Urinary bladder (tissue), 4 donors: ENCODE results near the gene HMCN2. TPM values are rescaled to one million over a fixed set of nuclear protein-coding genes. Genes with fewer than 3 reads are reported as not detected.

Experiments
- DNase-seq: peaks from one replicate; pipeline ENCODE4 v3.0.0-alpha.2; 2015; ENCODE audit errors: extremely low spot score
- H3K27ac ChIP-seq: one replicate; pipeline ENCODE4 v1.5.1; 2013; ENCODE audit warnings: low read depth, mild to moderate bottlenecking, moderate library complexity
- H3K36me3 ChIP-seq: one replicate; pipeline ENCODE4 v1.6.1; 2013; ENCODE audit warnings: mild to moderate bottlenecking, moderate library complexity; ENCODE audit not compliant: insufficient read depth
- H3K4me1 ChIP-seq: one replicate; pipeline ENCODE4 v1.6.1; 2013; ENCODE audit warnings: mild to moderate bottlenecking, moderate library complexity; ENCODE audit not compliant: insufficient read depth
- H3K4me3 ChIP-seq: one replicate; pipeline ENCODE4 v1.5.1; 2013; ENCODE audit warnings: low read depth, low read length
- WGBS: extraction: QIAGEN DNeasy Blood & Tissue Kit; methylation state at CpG from one replicate; pipeline ENCODE4 v1.1.7; 2013; 5-methylcytosine and 5-hydroxymethylcytosine counted together
- polyA plus RNA-seq: library from polyadenylated mRNA; stranded (reverse); fragments of 200-250 nt; gene quantifications from one replicate; pipeline ENCODE4 v1.2.3, GENCODE V29; 2013
- total RNA-seq: library from RNA; depleted of rRNA; stranded (reverse); fragments of >200 nt; gene quantifications from one replicate; pipeline ENCODE4 v1.2.3, GENCODE V29; 2014
- donor health status: healthy with polysubstance abuse.
- donor health status: healthy.

The HMCN2 gene
- total and polyA plus RNA-seq, 2 donors: 14.6 to 15.9 TPM

DNA sequence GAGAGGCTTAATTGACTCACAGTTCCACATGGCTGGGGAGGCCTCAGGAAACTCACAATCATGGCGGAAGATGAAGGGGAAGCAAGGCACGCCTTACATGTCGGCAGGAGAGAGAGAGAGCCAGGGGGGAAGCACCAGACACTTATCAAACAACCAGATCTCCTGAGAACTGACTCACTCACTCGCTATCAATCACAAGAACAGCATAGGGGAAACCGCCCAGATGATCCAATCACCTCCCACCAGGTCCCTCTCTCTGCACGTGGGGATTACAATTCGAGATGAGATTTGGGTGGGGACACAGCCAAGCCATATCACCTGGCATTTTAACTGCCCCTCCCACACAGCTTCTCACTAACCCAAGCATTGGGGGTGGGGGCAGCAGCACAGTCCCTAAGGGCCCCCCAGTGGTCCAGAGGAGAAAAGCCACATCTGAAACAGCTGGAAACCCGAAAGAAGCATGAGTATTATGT is 103.1 kb downstream of the HMCN2 start:
- no peaks in the 10 kb centered on the region for H3K36me3 ChIP-seq
- H3K4me3 ChIP-seq: no peak overlapping the region
- WGBS: 56% methylated on average over 8 of the region's 8 CpGs
- H3K27ac ChIP-seq: no peak overlapping the region
- DNase-seq: no peak
- no peaks in the 10 kb centered on the region for H3K4me1 ChIP-seq

DNA sequence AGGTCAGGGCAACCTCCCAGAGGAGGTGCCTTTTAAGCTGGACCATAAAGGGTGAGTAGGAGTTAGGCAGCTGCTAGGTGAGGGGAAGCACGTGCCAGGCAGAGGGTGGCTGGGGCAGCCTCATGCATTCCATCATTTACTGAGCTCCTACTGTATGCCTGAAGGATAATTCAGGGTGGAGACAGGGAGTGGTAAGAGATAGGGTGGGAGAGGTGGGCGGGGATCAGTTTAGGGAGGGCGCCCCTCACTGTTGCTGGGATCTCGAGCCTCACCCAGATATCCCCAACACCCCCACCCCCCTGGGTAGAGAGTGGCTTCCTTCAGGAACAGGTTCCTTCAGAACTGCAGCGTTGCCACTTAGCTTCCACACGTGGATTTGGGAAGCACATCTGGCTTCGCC is 104.7 kb downstream of the HMCN2 start:
- no peak overlapping the region for H3K27ac ChIP-seq
- DNase-seq: no peak
- no peak overlapping the region for H3K4me3 ChIP-seq
- no peaks in the 10 kb centered on the region for H3K4me1 ChIP-seq
- no peaks in the 10 kb centered on the region for H3K36me3 ChIP-seq
- 84% methylated on average over 7 of the region's 7 CpGs for WGBS

DNA sequence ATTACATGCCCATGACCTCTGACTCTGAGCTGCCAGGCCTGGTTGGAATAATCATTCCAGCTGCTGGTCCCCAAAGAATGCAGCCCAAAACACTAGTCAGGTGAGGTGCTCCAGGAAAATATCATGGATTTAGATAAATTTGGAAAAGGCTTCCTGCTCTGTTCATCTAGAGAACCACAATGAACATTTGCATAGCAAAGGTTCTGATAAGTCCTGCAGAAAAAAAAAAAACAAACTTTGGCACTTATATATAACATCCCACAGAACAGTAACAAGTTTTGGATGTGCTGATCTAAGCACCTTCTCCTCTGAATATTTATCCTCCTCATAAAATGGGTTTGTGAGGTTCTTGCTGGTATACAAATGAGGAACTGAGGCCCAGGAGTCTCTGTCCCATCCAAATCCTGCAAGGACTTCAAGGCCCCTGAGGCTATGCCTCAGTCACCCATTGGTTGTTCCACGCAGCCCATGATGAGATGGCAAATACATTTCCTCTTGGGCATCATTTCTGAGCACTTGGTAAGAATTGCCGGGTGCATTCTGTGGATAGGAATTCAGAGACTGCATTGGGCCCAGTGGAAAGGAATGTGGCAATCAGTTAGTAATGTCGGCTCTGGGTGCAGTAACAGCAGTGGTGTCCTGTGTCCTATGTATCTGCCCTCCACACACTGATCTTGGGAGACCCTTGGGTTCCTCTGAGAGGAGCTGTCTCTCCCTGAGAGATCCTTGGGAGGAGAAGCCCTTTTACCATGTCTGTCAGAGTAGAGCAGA is 105.8 kb downstream of the HMCN2 start:
- no peak overlapping the region for H3K4me3 ChIP-seq
- no peaks in the 10 kb centered on the region for H3K4me1 ChIP-seq
- DNase-seq: no peak
- no peak overlapping the region for H3K27ac ChIP-seq
- H3K36me3 ChIP-seq: no peaks in the 10 kb centered on the region
- 87% methylated on average over 3 of the region's 3 CpGs for WGBS

DNA sequence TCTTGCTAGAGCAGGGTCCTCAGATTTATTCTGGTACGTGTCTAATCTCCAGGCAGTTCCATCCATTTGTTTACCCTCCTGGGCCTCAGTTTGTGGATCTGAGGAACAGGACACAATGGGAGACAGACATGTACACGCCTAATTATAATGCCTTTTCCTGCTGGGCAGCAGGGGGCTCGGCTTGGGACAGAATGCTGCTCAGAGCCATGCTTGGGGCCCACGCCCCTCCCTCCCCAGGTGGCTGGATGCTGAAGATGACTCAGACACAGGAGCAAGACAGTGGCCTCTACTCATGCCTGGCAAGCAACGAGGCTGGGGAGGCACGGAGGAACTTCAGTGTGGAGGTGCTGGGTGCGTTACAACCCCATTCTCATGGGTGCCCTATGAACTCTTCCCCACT is 106.5 kb downstream of the HMCN2 start:
- Histone ChIP-seq H3K4me3 (no peak overlapping the region), H3K36me3 (no peaks in the 10 kb centered on the region), H3K27ac (no peak overlapping the region), H3K4me1 (no peaks in the 10 kb centered on the region)
- DNase-seq: no peak
- 85% methylated on average over 7 of the region's 7 CpGs for WGBS

DNA sequence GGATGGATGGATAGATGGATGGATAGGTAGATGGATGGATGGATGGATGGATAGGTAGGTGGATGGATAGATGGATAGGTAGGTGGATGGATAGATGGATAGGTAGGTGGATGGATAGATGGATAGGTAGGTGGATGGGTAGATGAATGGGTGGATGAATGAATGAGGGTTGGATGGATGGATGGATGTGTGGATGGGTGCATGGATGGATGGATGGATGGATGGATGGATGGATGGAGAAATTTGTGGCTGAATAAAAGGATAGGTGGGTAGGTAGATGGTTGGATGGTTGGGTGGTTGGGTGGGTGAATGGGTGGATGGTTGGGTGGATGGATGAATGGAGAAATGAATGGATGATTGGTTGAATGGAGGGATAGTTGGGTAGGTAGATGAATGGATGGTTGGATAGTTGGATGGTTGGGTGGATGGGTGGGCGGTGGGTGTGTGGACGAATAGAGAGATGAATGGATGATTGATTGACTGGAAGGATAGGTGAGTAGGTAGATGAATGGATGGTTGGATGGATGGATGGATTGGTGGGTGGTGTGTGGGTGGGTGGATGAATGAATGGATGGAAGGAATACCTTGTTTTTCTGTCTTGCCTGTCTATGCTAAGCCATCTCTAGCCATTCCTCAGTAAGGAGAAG is 108.2 kb downstream of the HMCN2 start:
- 96% methylated on average over 2 of the region's 2 CpGs for WGBS

DNA sequence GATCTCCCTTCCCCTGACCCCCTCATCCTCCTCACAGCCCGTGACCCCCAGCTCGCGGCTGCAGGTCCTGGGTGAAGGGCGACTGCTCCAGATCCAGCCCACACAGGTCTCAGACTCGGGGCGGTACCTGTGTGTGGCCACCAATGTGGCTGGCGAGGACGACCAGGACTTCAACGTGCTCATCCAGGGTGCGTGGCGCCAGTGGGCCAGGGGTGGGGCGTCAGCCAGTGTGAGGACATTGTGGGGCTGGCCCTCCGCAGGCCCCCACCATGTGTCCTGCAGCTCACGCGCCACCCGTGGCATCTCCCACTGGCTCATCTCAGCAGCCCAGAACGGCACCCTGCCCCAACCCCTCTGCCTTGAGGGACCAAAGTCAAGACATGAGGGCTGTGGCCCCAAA is 112.1 kb downstream of the HMCN2 start:
- 90% methylated on average over 17 of the region's 17 CpGs for WGBS
- Histone ChIP-seq H3K4me3 (no peak overlapping the region), H3K36me3 (no peaks in the 10 kb centered on the region), H3K4me1 (no peaks in the 10 kb centered on the region), H3K27ac (no peak overlapping the region)
- no peak for DNase-seq

More for the DNA sequence above, 108.2 kb downstream of the HMCN2 start:
- H3K27ac ChIP-seq: no peak overlapping the region
- no peaks in the 10 kb centered on the region for H3K36me3 ChIP-seq
- H3K4me1 ChIP-seq: no peaks in the 10 kb centered on the region
- DNase-seq: no peak
- no peak overlapping the region for H3K4me3 ChIP-seq

DNA sequence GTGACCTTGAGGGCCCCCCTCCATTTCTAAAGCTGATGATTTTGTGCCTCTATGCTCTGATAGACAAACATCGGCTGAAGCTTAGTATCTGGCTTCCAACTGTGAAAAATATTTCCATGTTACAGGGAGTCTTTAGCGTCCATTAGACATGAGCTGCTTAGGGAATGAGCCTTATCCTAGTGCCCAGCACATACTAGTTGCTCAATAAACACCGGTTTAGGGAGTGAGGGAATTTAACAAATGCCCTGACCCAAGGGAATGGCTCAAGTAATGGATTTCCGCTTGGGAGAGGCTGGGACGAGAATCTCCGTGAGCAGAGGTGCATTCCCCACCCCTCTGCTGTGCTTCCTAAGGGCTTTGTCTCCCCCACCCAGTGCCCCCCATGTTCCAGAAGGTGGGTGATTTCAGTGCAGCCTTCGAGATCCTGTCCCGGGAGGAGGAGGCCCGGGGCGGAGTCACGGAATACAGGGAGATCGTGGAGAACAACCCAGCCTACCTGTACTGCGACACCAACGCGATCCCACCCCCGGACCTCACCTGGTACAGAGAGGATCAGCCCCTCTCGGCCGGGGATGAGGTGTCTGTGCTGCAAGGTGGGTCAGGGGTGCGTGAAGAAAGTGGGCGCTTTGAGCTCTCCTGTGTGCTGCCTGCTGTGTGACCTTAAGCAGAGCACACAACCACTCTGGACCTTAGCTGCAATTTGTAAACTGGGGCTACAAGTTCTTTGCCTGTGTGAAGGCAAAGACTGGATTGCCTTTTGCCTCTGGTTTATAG is 113.5 kb downstream of the HMCN2 start:
- WGBS: 90% methylated on average over 20 of the region's 20 CpGs
- H3K4me3 ChIP-seq: no peak overlapping the region
- H3K36me3 ChIP-seq: no peaks in the 10 kb centered on the region
- H3K27ac ChIP-seq: no peak overlapping the region
- DNase-seq: no peak
- H3K4me1 ChIP-seq: no peaks in the 10 kb centered on the region

DNA sequence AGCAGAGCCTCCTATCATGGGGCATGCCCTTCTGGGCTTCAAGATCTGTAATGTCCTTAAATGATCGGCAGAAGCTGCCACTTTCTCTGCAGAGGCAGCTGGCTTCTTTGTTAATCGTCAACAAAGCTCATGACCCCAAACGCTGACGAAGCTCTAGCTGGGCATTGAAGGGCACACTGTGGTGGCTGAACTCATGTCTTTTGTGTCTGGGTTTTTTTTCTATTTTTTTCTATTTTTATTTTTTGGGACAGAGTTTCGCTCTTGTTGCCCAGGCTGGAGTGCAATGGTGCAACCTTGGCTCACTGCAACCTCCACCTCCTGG is 114.0 kb downstream of the HMCN2 start:
- Histone ChIP-seq H3K4me1 (no peaks in the 10 kb centered on the region), H3K27ac (no peak overlapping the region), H3K4me3 (no peak overlapping the region), H3K36me3 (no peaks in the 10 kb centered on the region)
- no peak for DNase-seq
- 75% methylated on average over 5 of the region's 5 CpGs for WGBS

DNA sequence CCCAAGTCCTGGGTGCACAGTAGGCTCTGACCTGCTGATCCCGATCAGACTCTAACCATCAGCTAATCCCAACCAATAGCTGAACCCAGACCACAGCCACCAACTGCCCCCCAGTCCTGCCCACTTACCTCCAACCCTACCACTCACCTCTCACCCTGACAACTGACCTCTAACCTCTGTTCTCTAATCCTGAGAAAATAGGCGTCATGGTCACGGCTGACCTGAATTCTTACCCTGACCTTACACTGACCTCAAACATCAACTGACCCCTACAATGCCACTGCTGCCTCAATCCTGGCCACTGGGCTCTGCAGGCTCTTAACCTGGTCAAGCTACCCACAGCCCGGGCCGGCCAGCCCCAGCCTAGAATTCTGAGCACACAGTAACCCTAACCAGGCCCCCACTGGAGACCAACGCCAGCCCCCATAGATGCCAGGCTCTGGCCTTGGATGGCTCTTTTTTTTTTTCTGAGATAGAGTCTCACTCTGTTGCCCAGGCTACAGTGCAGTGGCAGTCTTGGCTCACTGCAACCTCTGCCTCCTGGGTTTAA is 115.4 kb downstream of the HMCN2 start:
- Histone ChIP-seq H3K27ac (no peak overlapping the region), H3K36me3 (no peaks in the 10 kb centered on the region), H3K4me1 (no peaks in the 10 kb centered on the region), H3K4me3 (no peak overlapping the region)
- DNase-seq: no peak
- WGBS: 82% methylated on average over 6 of the region's 6 CpGs

DNA sequence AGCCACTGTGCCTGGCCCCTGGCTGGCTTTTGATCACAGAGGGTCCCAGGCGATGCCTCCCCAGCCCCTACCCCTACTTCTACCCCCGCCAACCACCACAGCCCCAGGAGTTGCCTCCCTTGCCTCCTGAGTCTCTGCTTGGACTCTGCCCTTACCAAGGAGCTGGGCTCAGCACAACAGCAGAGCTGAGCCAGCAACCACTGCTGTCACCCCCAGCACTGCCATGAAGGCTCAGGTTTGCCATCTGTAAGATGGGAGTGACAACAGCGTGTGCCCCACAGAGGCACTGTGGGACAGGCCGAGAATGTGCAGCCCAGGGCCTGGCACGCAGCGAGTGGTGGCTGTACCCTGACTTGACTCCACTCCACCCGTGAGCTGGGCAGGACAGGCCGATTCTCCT is 116.1 kb downstream of the HMCN2 start:
- H3K27ac ChIP-seq: no peak overlapping the region

DNA sequence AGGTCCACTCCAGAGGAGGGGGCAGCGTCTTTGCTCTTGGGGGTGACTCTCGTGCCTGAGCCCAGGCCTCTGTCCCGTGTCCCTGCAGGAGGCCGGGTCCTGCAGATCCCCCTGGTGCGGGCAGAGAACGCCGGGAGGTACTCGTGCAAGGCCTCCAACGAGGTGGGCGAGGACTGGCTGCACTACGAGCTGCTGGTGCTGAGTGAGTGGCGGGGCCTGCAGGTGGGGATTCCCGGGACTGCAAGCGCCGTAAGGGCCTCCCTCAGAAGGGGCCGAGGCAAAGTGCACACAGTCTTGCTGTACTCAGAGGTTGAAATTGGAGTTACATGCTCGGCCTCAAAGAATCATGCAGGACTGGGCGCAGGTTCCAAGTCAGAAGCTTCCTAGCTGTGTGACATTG is 116.5 kb downstream of the HMCN2 start:
- Histone ChIP-seq H3K4me3 (no peak overlapping the region), H3K27ac (no peak overlapping the region), H3K36me3 (no peaks in the 10 kb centered on the region), H3K4me1 (no peaks in the 10 kb centered on the region)
- DNase-seq: no peak
- 84% methylated on average over 18 of the region's 18 CpGs for WGBS

More for the DNA sequence above, 116.1 kb downstream of the HMCN2 start:
- WGBS: 88% methylated on average over 8 of the region's 8 CpGs
- Histone ChIP-seq H3K4me3 (no peak overlapping the region), H3K36me3 (no peaks in the 10 kb centered on the region), H3K4me1 (no peaks in the 10 kb centered on the region)
- no peak for DNase-seq

DNA sequence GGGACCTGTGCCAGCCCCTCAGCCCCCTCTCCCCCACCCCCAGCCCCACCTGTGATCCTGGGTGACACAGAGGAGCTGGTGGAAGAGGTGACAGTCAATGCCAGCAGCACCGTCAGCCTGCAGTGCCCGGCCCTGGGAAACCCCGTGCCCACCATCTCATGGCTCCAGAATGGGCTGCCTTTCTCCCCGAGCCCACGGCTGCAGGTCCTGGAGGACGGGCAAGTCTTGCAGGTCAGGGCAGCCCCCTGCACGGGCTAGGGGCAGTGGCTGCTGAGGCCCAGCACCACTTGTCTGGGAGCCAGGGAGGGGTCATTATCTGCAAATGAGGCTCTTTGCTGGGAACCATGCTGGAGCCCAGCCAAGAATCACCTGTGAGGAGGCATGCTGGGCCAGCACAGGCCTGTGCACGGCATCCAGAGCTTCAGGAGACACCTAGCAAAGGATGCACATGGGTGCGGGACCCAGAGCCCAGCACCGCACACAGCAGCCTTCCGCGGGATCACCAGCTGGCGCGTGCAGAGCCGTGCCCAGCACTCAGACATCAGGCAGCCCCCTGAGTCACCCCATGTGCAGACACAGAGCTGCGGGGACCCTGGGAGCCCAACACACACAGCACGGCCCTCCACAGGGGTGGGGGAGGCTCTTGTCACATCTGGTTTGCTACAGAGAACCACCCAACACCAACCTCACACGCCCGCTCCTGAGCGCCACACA is 117.2 kb downstream of the HMCN2 start:
- no peak for DNase-seq
- Histone ChIP-seq H3K27ac (no peak overlapping the region), H3K36me3 (no peaks in the 10 kb centered on the region), H3K4me3 (no peak overlapping the region), H3K4me1 (no peaks in the 10 kb centered on the region)
- WGBS: 85% methylated on average over 20 of the region's 20 CpGs

DNA sequence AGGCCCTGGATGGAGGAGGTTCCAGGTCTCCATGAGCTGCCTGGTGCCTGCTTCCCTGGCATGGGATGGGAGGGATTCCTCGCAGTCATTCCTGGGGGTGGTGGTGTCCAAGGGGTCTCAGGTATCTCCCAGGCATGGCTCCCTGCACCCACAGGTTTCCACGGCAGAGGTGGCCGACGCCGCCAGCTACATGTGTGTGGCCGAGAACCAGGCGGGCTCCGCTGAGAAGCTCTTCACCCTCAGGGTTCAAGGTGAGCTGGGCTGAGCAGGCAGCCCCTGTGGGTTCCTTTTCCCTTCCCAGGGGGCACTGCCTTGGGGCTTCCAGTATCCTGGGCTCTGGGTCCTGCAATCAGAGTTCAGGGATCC is 117.8 kb downstream of the HMCN2 start:
- no peak overlapping the region for H3K4me3 ChIP-seq
- H3K4me1 ChIP-seq: no peaks in the 10 kb centered on the region
- no peak for DNase-seq
- no peaks in the 10 kb centered on the region for H3K36me3 ChIP-seq
- no peak overlapping the region for H3K27ac ChIP-seq
- 95% methylated on average over 8 of the region's 8 CpGs for WGBS
